HEK293T (cell line): ENCODE data around the gene MMP23B.

Experiments used
- CTCF ChIA-PET: fragments of 350-600 bp; formaldehyde crosslinking; extraction: SDS; loops from one replicate; lab custom pipeline; 2021; ENCODE audit warnings: antibody characterized with exemption, inconsistent platforms; lab: Yijun Ruan, JAX
- POLR2A ChIA-PET: fragments of 350-600 bp; formaldehyde crosslinking; extraction: SDS; loops from one replicate; lab custom pipeline; 2020; ENCODE audit warnings: antibody characterized with exemption, inconsistent platforms; lab: Yijun Ruan, JAX
- DNase-seq: peaks from one replicate; pipeline ENCODE4 v3.0.0; 2012; ENCODE audit warnings: mixed read lengths; ENCODE audit errors: extremely low spot score
- ARNT ChIP-seq: fragments of 450-650 bp; IDR thresholded peaks from 2 replicates; pipeline ENCODE4 v1.6.1; 2017; ENCODE audit warnings: mild to moderate bottlenecking
- BHLHE40 ChIP-seq: fragments of 450-650 bp; IDR thresholded peaks from 2 replicates; pipeline ENCODE4 v1.6.1; 2016; ENCODE audit warnings: mild to moderate bottlenecking, moderate library complexity, borderline replicate concordance
- CTBP1 ChIP-seq: fragments of 450-650 bp; IDR thresholded peaks from 2 replicates; pipeline ENCODE4 v1.6.1; 2016; ENCODE audit warnings: borderline replicate concordance
- ELF4 ChIP-seq: fragments of 450-650 bp; IDR thresholded peaks from 2 replicates; pipeline ENCODE4 v1.6.1; 2017; ENCODE audit warnings: antibody characterized with exemption
- FOXA1 ChIP-seq: fragments of 450-650 bp; IDR thresholded peaks from 2 replicates; pipeline ENCODE4 v1.6.1; 2016; ENCODE audit warnings: mild to moderate bottlenecking
- FOXK2 ChIP-seq: fragments of 450-650 bp; IDR thresholded peaks from 2 replicates; pipeline ENCODE4 v1.6.1; 2016; ENCODE audit warnings: mild to moderate bottlenecking
- FOXM1 ChIP-seq: fragments of 450-650 bp; IDR thresholded peaks from 2 replicates; pipeline ENCODE4 v1.6.1; 2017; ENCODE audit warnings: mild to moderate bottlenecking, borderline replicate concordance
- HDGF ChIP-seq: fragments of 450-650 bp; IDR thresholded peaks from 2 replicates; pipeline ENCODE4 v1.6.1; 2017; ENCODE audit warnings: antibody characterized with exemption, borderline replicate concordance
- L3MBTL2 ChIP-seq: fragments of 450-650 bp; conservative IDR thresholded peaks from 2 replicates; pipeline ENCODE4 v1.6.1; 2016; ENCODE audit warnings: mild to moderate bottlenecking
- LEF1 ChIP-seq: fragments of 450-650 bp; IDR thresholded peaks from 2 replicates; pipeline ENCODE4 v1.6.1; 2017; ENCODE audit warnings: mild to moderate bottlenecking, borderline replicate concordance
- NFRKB ChIP-seq: fragments of 450-650 bp; IDR thresholded peaks from 2 replicates; pipeline ENCODE4 v1.6.1; 2016; ENCODE audit warnings: mild to moderate bottlenecking, moderate library complexity
- PKNOX1 ChIP-seq: fragments of 450-650 bp; IDR thresholded peaks from 2 replicates; pipeline ENCODE4 v1.6.1; 2016
- SP1 ChIP-seq: fragments of 450-650 bp; IDR thresholded peaks from 2 replicates; pipeline ENCODE4 v1.6.1; 2017
- SUZ12 ChIP-seq: fragments of 450-650 bp; IDR thresholded peaks from 2 replicates; pipeline ENCODE4 v1.6.1; 2016; ENCODE audit warnings: mild to moderate bottlenecking
- TARDBP ChIP-seq: fragments of 450-650 bp; IDR thresholded peaks from 2 replicates; pipeline ENCODE4 v1.6.1; 2016
- ZNF384 ChIP-seq: fragments of 450-650 bp; IDR thresholded peaks from 2 replicates; pipeline ENCODE4 v1.6.1; 2016

Gene MMP23B

GRCh38 chr1:1625824-1626206, 6.2 kb upstream of the MMP23B start:
- no peak for TF ChIP-seq SP1
- no peak for TF ChIP-seq FOXA1
- TF ChIP-seq ELF4 = no peak
- TF ChIP-seq CTBP1 = no peak
- TF ChIP-seq LEF1 = no peak
- TF ChIP-seq ARNT = no peak
- no peak for TF ChIP-seq SUZ12
- TF ChIP-seq PKNOX1 = no peak
- CTCF ChIA-PET = no interaction called here
- POLR2A ChIA-PET = interaction anchor here (2.5 kb wide), 1 partner anchor 10 kb away, joined by 7 read pairs; the partner anchor contains the start of gene MIB2
- no peak for DNase-seq

DNA sequence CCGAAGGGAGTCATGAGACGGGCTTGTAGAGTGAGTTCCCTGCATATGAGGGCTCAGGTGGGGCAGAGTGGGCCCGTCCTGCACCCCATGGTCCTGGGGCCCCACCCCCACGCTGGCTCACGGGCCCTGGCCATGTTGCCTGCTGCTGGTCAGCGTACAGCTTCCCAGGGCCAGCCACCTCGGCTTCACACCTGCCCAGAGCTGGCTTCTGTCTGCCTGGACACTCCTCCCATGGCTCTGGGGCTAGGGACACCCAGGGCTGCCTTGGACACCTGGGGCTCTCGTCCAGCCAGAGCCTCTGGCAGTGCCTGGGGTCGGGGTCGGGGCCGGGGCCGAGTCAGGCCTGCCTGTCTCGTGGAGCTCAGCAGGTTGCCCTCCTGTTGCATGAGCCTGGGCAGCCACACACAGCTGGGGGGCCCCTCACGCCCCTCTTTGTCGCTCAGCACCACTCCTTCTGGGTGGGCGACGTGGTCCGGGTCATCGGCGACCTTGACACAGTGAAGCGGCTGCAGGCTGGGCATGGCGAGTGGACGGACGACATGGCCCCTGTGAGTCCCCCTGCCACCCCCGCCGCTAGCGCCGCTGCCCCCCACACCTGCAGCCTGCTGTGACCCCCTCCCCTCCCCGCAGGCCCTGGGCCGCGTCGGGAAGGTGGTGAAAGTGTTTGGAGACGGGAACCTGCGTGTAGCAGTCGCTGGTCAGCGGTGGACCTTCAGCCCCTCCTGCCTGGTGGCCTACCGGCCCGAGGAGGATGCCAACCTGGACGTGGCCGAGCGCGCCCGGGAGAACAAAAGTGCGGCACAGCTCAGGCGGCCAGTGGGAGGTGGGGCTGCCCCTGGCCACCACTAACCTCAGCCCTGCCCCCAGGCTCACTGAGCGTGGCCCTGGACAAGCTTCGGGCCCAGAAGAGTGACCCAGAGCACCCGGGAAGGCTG, 5.5 kb upstream of the MMP23B start:
- POLR2A ChIA-PET = interaction anchor here (2.5 kb wide), 1 partner anchor 11 kb away, joined by 7 read pairs; the partner anchor contains the start of gene MIB2
- CTCF ChIA-PET = interaction anchor here (0.5 kb wide), 1 partner anchor 10 kb away, joined by 3 read pairs; no protein-coding TSS in a partner anchor
- no peak for DNase-seq
- no peak for TF ChIP-seq BHLHE40
- no peak for TF ChIP-seq SUZ12
- TF ChIP-seq ELF4 = no peak
- no peak for TF ChIP-seq CTBP1
- TF ChIP-seq FOXM1 = no peak
- no peak for TF ChIP-seq SP1
- no peak for TF ChIP-seq FOXA1
- TF ChIP-seq TARDBP = no peak
- TF ChIP-seq HDGF = no peak
- no peak for TF ChIP-seq ZNF384
- no peak for TF ChIP-seq L3MBTL2

DNA sequence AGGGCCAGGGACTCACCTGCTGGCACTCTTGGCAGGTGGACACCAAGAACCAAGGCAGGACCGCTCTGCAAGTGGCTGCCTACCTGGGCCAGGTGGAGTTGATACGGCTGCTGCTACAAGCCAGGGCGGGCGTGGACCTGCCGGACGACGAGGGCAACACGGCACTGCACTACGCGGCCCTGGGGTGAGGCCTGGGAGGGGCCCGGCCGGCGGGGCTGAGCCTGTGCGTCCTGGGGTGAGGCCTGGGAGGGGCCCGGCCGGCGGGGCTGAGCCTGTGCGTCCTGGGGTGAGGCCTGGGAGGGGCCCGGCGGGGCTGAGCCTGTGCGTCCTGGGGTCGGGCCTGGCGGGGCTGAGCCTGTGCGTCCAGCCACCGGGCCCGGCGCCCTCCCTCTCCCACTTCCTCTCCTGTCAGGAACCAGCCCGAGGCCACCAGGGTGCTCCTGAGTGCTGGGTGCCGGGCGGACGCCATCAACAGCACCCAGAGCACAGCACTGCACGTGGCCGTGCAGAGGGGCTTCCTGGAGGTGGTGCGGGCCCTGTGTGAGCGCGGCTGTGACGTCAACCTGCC, 4.6 kb upstream of the MMP23B start:
- TF ChIP-seq FOXK2 = no peak
- TF ChIP-seq TARDBP = no peak
- TF ChIP-seq NFRKB = no peak
- TF ChIP-seq FOXA1 = no peak
- TF ChIP-seq PKNOX1 = no peak
- no peak for TF ChIP-seq BHLHE40
- no peak for TF ChIP-seq SUZ12
- TF ChIP-seq CTBP1 = no peak
- TF ChIP-seq SP1 = no peak
- no peak for TF ChIP-seq ELF4
- no peak for TF ChIP-seq ZNF384
- no peak for TF ChIP-seq L3MBTL2
- TF ChIP-seq FOXM1 = no peak
- no peak for TF ChIP-seq LEF1
- TF ChIP-seq HDGF = no peak
- no peak for TF ChIP-seq ARNT
- no peak for DNase-seq
- POLR2A ChIA-PET = interaction anchor here (2.5 kb wide), 1 partner anchor 12 kb away, joined by 7 read pairs; the partner anchor contains the start of gene MIB2

GRCh38 chr1:1627829-1628753, 3.9 kb upstream of the MMP23B start:
- ChIA-PET CTCF (no interaction called here), POLR2A (interaction anchor here (0.7 kb wide), 1 partner anchor 12 kb away, joined by 3 read pairs; no protein-coding TSS in a partner anchor)
- DNase-seq = no peak
- no peak for TF ChIP-seq SP1

More for the DNA sequence above, 4.6 kb upstream of the MMP23B start:
- CTCF ChIA-PET = no interaction called here

DNA sequence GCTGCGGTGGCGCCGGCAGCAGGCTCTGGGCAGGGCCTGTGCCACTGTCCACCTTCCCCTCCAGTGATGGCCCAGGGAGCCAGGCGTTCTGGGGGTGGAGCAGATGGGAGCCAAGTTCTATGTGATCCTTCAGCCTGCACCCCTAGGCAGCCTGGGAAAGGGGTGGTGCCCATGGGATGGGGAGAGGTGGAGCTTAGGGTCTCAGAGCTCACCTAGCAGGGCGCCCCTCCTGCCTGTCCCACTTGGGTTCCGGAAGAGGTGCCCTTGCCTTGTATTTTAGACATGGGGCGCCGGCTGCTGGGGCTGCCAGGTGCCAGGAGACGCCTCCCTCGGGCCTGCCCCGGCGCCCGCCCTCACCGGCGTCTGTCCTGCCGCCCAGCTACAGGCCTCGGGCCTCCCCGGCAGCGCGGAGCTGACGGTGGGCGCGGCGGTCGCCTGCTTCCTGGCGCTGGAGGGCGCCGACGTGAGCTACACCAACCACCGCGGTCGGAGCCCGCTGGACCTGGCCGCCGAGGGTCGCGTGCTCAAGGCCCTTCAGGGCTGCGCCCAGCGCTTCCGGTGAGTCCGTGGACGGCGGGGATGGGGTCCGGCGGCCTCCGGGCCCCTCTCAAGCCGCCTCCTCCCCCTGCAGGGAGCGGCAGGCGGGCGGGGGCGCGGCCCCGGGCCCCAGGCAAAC, 3.1 kb upstream of the MMP23B start:
- DNase-seq = no peak
- CTCF ChIA-PET = no interaction called here
- POLR2A ChIA-PET = interaction anchor here (0.7 kb wide), 1 partner anchor 13 kb away, joined by 3 read pairs; no protein-coding TSS in a partner anchor
- TF ChIP-seq NFRKB (no peak), ARNT (no peak), L3MBTL2 (no peak), HDGF (no peak), FOXA1 (no peak), ELF4 (no peak), FOXM1 (no peak), TARDBP (no peak), CTBP1 (no peak), FOXK2 (no peak), SUZ12 (no peak), BHLHE40 (no peak), SP1 (no peak), LEF1 (no peak), PKNOX1 (no peak)
